GM23338 (cell line): ENCODE results near the gene MOK.

Experiments used
- CTCF ChIP-seq, 2 experiments: fragments of 200-600 bp in 1 of 2; sonication (generic) in 1 of 2; conservative IDR thresholded peaks; 2 replicates each; pipeline versions ENCODE4 v1.5.1 to v1.6.1; 2016 to 2017; ENCODE audit warnings: antibody characterized with exemption in 2 of 2, low read depth in 2 of 2, mild to moderate bottlenecking in 2 of 2, moderate library complexity in 1 of 2
- ETS1 ChIP-seq: IDR thresholded peaks from 2 replicates; pipeline ENCODE4 v1.6.1; 2016; ENCODE audit warnings: antibody characterized with exemption
- EZH2 ChIP-seq: fragments of 200-600 bp; sonication (generic); IDR thresholded peaks from one replicate; pipeline ENCODE4 v1.8.0; 2017; ENCODE audit warnings: antibody characterized with exemption, mild to moderate bottlenecking, low read depth; ENCODE audit not compliant: unreplicated experiment
- EZH2phosphoT487 ChIP-seq: fragments of 200-600 bp; sonication (generic); IDR thresholded peaks from one replicate; pipeline ENCODE4 v1.8.1; 2018; ENCODE audit warnings: antibody characterized with exemption; ENCODE audit not compliant: unreplicated experiment
- JUNB ChIP-seq: IDR thresholded peaks from one replicate; pipeline ENCODE4 v1.6.1; 2016; ENCODE audit warnings: antibody characterized with exemption; ENCODE audit not compliant: unreplicated experiment
- POLR2AphosphoS5 ChIP-seq: IDR thresholded peaks from 2 replicates; pipeline ENCODE4 v1.6.1; 2016; ENCODE audit warnings: antibody characterized with exemption, low read depth
- REST ChIP-seq: IDR thresholded peaks from one replicate; pipeline ENCODE4 v1.6.1; 2018; ENCODE audit warnings: antibody characterized with exemption; ENCODE audit not compliant: unreplicated experiment
- ZNF114 ChIP-seq: fragments of 250-450 bp; sonication (Bioruptor Pico); IDR thresholded peaks from 2 replicates; pipeline ENCODE4 v1.5.0; 2020; ENCODE audit warnings: mild to moderate bottlenecking, moderate library complexity
- ZNF331 ChIP-seq: fragments of 250-450 bp; sonication (Bioruptor Pico); IDR thresholded peaks from 2 replicates; pipeline ENCODE4 v1.5.0; 2020; ENCODE audit warnings: low read depth, mild to moderate bottlenecking, moderate library complexity

DNA sequence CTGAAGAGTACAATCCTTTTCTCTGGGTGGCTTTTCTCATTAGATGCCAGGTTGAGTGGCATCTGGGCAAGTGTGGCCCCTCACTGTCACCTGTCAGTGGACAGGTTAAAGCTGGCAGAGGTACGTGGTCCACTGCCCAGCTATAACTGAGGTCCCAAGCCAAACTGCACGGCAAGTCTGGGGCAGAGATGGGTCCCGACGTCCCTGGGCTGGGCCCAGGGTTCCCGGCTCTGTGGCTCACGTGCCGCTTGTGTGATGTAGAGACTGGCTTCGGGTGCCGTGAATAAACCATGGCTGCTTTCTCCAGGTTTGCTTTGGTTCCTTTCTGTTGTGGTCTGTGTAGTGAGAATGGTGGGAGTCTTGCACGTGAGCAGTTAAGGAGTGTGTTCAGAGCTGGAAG lies 87.6 kb downstream of the MOK start:
- TF ChIP-seq EZH2 (no peak), ZNF331 (CRISPR knock-in tag) (no peak), CTCF (conservative IDR thresholded peaks at IDR 0.05; ENCODE audit: low read depth in 2 of 2) (no peak), ETS1 (no peak), POLR2AphosphoS5 (no peak), REST (no peak), JUNB (no peak), ZNF114 (CRISPR knock-in tag) (no peak), EZH2phosphoT487 (no peak)
